Pancreas (tissue), 10 donors: ENCODE data around the gene TAF1L. TPM values are rescaled to one million over a fixed set of nuclear protein-coding genes. Genes with fewer than 3 reads are reported as not detected.
A peak's percentile ranks its signal among the peaks of the same experiment; 100 is the strongest.
"Not testable (repeated sequence)": the region's sequence is repeated elsewhere in the genome, so short reads cannot be mapped to it uniquely, and the experiment has no call there.

Experiments
- ATAC-seq, 4 donors: fragments of 200-7000 bp; cut with Tn5 transposase; one replicate each; pipeline versions ENCODE4 v1.8.0 to v1.9.1; 2020; ENCODE audit warnings: mild to moderate bottlenecking in 4 of 4, moderate library complexity in 4 of 4
- DNase-seq, 6 donors: peaks; one replicate each; pipeline ENCODE4 v3.0.0-alpha.2; 2020
- FAIRE-seq: peaks from 2 replicates; lab custom pipeline; 2012; peaks lifted over from hg19 to GRCh38; lab: Jason Lieb, UNC
- H3K27ac ChIP-seq, 4 donors: fragments of 200-600 bp; sonication (generic); 1 replicate in 3 of 4; 2 replicates in 1 of 4; pipeline versions ENCODE4 v1.5.0 to v1.8.0; 2020
- H3K27me3 ChIP-seq, 4 donors: fragments of 200-600 bp; one replicate each; pipeline ENCODE4 v1.8.0; 2021
- H3K36me3 ChIP-seq, 3 donors: fragments of 200-600 bp; sonication (generic) in 1 of 3; one replicate each; pipeline versions ENCODE4 v1.5.0 to v1.8.0; 2020 to 2021
- H3K4me1 ChIP-seq, 3 donors: fragments of 200-600 bp; one replicate each; pipeline ENCODE4 v1.8.0; 2021
- H3K4me3 ChIP-seq, 4 donors: fragments of 200-600 bp; sonication (generic) in 2 of 4; one replicate each; pipeline versions ENCODE4 v1.5.0 to v1.8.0; 2020 to 2021
- H3K9me3 ChIP-seq, 4 donors: fragments of 200-600 bp; one replicate each; pipeline ENCODE4 v1.8.0; 2021
- CTCF ChIP-seq, 4 donors: fragments of 200-600 bp; sonication (generic) in 3 of 4; IDR thresholded peaks; one replicate each; pipeline versions ENCODE4 v1.5.0 to v1.8.0; 2021; ENCODE audit warnings: antibody characterized with exemption in 4 of 4
- WGBS, 2 donors: extraction: QIAGEN DNeasy Blood & Tissue Kit; methylation state at CpG; one replicate each; pipeline ENCODE4 v1.1.7; 2013; 5-methylcytosine and 5-hydroxymethylcytosine counted together
- intact Hi-C, 3 donors: fragments of 100-400 bp; cut with DNase I; formaldehyde crosslinking; loops; one replicate each; pipeline versions ENCODE4 v1.11.1 to v1.14.2; 2022
- polyA plus RNA-seq, 2 donors: library from polyadenylated mRNA; stranded (reverse); fragments of 200-250 nt; gene quantifications; one replicate each; pipeline ENCODE4 v1.2.3, GENCODE V29; 2013
- total RNA-seq, 6 donors: library from RNA; stranded (reverse); fragmentation: NEBNext Ultra II Directional in 4 of 6; extraction: Animal tissue kit (Norgen Biotek cat#: 25700) in 4 of 6; gene quantifications; one replicate each; pipeline versions ENCODE4 v1.2.1 to v1.2.4, GENCODE V29; 2021 to 2023
- donor health status: healthy with polysubstance abuse.
- donor health status: DM: no; HTN: no; CAD: no; lungs with moderate emphysema.
- donor health status: DM: no; HTN: no; CAD: no.
- donor health status: control.
- donor health status: control.
- donor health status: Bipolar disorder and iron deficiency.
- donor health status: DM: yes; HTN: yes; CAD: no.
- donor health status: DM: no; HTN: no; CAD: no.
- donor health status: DM: no; HTN: no; CAD: no.
- donor health status: DM: yes; HTN: yes; CAD: no.

TAF1L gene
- total and polyA plus RNA-seq, 8 donors = 0.03 to 0.04 (median 0.04) TPM; not detected in 5

DNA sequence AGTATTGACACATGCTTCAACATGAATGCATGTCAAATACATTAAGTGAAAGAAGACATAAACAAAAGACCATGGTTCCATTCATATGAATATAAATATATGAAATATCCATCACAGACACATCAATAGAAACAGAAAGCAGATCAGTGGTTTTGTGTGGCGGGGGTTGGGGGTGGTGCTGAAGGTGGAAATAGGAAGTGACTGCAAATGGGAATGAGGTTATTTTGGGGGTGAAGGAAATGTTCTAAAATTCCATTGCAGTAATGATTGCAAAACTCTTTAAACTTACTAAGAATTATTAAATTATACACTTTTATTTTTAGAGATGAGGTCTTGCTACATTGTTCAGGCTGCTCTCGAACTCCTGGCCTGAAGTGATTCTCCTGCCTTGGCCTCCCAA is 28.7 kb downstream of the TAF1L start:
- no peaks in the 10 kb centered on the region for H3K9me3 ChIP-seq
- no peaks in the 10 kb centered on the region for H3K4me1 ChIP-seq
- TF ChIP-seq CTCF (IDR thresholded peaks at IDR 0.05) = no peak
- no peak overlapping the region for H3K27ac ChIP-seq
- 52 to 53% methylated on average over 2 of the region's 2 CpGs for WGBS, 2 donors
- intact Hi-C loops = no loop called here
- ATAC-seq = no peak
- no peak for FAIRE-seq
- no peak overlapping the region for H3K4me3 ChIP-seq
- no peaks in the 10 kb centered on the region for H3K27me3 ChIP-seq
- no peak for DNase-seq
- H3K36me3 ChIP-seq = no peaks in the 10 kb centered on the region

DNA sequence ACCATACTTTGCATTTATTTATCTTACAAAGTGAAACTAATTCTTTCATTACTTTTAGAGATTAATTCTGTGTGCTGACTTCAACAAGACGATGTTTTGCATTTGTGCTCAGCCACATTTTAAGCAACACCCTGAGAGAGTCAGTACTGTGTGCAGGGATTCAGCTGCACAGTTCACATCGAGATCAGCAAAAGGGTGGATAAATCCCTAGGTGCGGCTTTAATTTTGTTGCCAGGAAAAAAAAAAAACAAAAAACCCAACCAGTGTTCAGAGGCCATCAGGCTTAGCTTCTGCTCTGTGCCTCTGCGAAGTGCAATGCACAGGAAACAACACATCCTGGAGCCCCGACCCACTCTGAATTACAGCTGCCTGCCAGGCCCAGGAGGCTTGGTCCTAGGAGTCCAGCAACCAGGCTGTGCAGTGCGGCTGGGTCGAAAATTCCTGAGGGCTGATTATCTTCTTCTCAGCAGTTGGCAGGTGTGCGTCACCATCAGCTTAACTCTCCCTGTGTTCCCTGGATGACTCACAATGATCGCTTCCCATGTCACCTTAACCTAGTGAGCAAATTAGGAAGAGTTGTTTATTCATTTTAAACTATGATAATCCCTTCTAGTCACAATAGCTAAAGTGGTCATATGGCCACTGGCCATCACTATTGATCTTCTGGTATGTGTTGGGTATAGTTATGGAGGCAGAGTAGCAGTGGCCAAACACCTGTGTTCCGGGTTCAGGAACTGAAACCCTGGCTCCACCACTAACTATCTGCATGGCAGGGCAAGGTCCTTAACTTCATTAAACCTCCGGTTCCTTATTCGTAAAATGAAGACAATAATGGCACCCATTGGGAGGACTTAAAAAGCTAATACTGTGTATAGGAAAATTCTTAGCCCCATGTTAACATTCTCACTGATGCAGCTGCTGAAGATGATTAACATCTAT is 31.3 kb downstream of the TAF1L start:
- H3K4me1 ChIP-seq = no peaks in the 10 kb centered on the region
- FAIRE-seq (no peak), ATAC-seq (no peak), DNase-seq (no peak)
- H3K27me3 ChIP-seq = no peaks in the 10 kb centered on the region
- H3K4me3 ChIP-seq = no peak overlapping the region
- H3K27ac ChIP-seq = no peak overlapping the region
- no peak for TF ChIP-seq CTCF (IDR thresholded peaks at IDR 0.05)
- no peaks in the 10 kb centered on the region for H3K9me3 ChIP-seq
- H3K36me3 ChIP-seq = no peaks in the 10 kb centered on the region
- 58 to 70% methylated on average over 12 of the region's 12 CpGs for WGBS, 2 donors
- intact Hi-C loops = no loop called here

- H3K9me3 ChIP-seq, FAIRE-seq, H3K4me1 ChIP-seq, H3K27me3 ChIP-seq, intact Hi-C loops, DNase-seq, H3K4me3 ChIP-seq, H3K36me3 ChIP-seq, H3K27ac ChIP-seq, ATAC-seq: not testable (repeated sequence)
- 56 to 75% methylated on average over 3 of the region's 3 CpGs for WGBS, 2 donors
These were observed 36.4 kb downstream of the TAF1L start for GRCh38 chr9:32599021-32599420.

GRCh38 chr9:32596936-32597335 is 38.5 kb downstream of the TAF1L start:
- FAIRE-seq = no peak
- no peak for ATAC-seq
- no peak for DNase-seq
- Histone ChIP-seq H3K4me1 (no peaks in the 10 kb centered on the region), H3K4me3 (no peak overlapping the region), H3K27me3 (no peaks in the 10 kb centered on the region), H3K36me3 (no peaks in the 10 kb centered on the region), H3K9me3 (no peaks in the 10 kb centered on the region), H3K27ac (no peak overlapping the region)
- no peak for TF ChIP-seq CTCF (IDR thresholded peaks at IDR 0.05)
- intact Hi-C loops = no loop called here

GRCh38 chr9:32596096-32596865 is 39.2 kb downstream of the TAF1L start:
- Histone ChIP-seq H3K9me3 (no peaks in the 10 kb centered on the region), H3K4me1 (no peaks in the 10 kb centered on the region), H3K27ac (no peak overlapping the region), H3K27me3 (no peaks in the 10 kb centered on the region), H3K4me3 (no peak overlapping the region), H3K36me3 (no peaks in the 10 kb centered on the region)
- 61 to 68% methylated on average over 4 of the region's 4 CpGs for WGBS, 2 donors
- intact Hi-C loops = no loop called here
- FAIRE-seq (no peak), ATAC-seq (peak in 1 of 4 donors; percentile 19), DNase-seq (no peak)
- no peak for TF ChIP-seq CTCF (IDR thresholded peaks at IDR 0.05)
